Activated effector memory CD4-positive, alpha-beta T cell treated with anti-CD3 and anti-CD28 coated beads, Interleukin-2, amount 50 U/mL, for 16 hours (primary cell): ENCODE results near the gene KDM6B.

Experiments used
- DNase-seq: peaks from one replicate; pipeline ENCODE4 v3.0.0-alpha.2; 2020

KDM6B gene

DNA sequence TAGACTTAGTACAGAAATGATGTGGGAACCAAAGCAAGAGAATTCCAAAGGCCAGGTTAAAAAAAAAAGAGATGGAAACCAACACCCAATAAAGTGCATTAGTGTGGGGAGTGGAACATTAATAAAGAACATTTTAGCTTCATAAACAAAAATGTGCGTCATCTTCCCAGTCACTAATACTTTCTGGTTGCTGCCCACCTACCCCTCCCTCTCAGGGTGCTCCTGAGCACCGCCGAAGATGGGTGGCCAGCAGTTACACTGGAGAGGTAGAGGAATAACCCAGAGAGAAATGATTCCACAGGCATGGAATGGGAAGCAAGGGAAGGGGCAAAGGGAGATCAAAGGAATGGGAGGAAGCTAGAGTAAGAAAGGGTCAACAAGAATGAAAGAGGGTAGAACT, 48.6 kb downstream of the KDM6B start:
- DNase-seq = no peak
